ENCODE data around the gene ZNF613.

GRCh38 chr19:51891193-51891747 is 36.0 kb upstream of the ZNF613 start:
- TF ChIP-seq POLR2A (IDR thresholded peaks at IDR 0.05; ENCODE audit: low read depth, low read length) (no peak), POU2F2 (IDR thresholded peaks at IDR 0.05; ENCODE audit: low read depth, low read length) (no peak), TAF1 (IDR thresholded peaks at IDR 0.05; ENCODE audit: low read depth, low read length) (no peak), POLR2AphosphoS5 (IDR thresholded peaks at IDR 0.05; ENCODE audit: low read depth, low read length) (no peak), PAX5 (IDR thresholded peaks at IDR 0.05; ENCODE audit: insufficient read depth, low read length, severe bottlenecking) (no peak), SPI1 (IDR thresholded peaks at IDR 0.05; ENCODE audit: low read depth, low read length) (no peak)
